Measurements from ENCODE around the gene MTERF4.

DNA sequence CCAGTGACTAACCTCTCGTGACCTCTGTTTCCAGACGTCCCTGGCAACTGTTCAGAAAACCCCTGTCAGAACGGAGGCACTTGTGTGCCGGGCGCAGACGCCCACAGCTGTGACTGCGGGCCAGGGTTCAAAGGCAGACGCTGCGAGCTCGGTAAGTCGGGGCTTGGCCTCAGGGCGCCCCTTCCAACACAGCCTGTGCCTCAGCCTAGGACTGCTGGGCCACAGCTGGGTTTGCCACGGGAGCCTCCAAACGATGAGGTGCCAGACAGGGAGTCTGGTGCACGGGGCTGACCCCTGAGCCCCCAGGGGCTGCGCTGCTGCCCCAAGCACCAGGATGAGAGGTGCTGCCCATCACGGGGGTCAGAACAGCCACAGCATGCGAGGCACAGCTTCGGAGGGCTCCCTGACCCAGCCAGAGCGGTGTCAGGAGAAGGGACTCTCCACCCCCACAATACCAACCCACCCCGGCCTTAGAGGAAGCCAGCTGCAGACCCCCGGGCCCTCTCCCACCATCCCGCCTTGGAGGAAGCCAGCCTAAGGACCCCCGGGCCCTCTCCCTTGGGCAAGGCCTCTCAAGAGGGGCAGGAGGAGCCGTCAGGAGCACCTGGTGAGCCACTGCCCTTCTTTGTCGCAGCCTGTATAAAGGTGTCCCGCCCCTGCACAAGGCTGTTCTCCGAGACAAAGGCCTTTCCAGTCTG lies 20.3 kb downstream of the MTERF4 start:
- TF ChIP-seq CTCF (conservative IDR thresholded peaks at IDR 0.05; ENCODE audit: low read depth, low read length) (no peak), RCOR1 (IDR thresholded peaks at IDR 0.05; ENCODE audit: insufficient replicate concordance, low read length) (no peak), BHLHE40 (IDR thresholded peaks at IDR 0.05; ENCODE audit: low read depth, low read length) (no peak), CHD1 (IDR thresholded peaks at IDR 0.05; ENCODE audit: low read depth, low read length) (no peak), POLR2A (IDR thresholded peaks at IDR 0.05; ENCODE audit: low read depth, low read length) (no peak), RFX5 (IDR thresholded peaks at IDR 0.05; ENCODE audit: low read depth, low read length) (no peak), NFE2L2 (IDR thresholded peaks at IDR 0.05; ENCODE audit: low read depth, low read length) (no peak), RAD21 (IDR thresholded peaks at IDR 0.05; ENCODE audit: low read length) (no peak), CEBPB (IDR thresholded peaks at IDR 0.05; ENCODE audit: low read depth, low read length) (no peak), USF2 (IDR thresholded peaks at IDR 0.05; ENCODE audit: low read depth, low read length) (no peak)

All from IMR-90 (cell line).